CD4-positive, alpha-beta T cell treated with Interleukin-21 for 1 hour (primary cell): ENCODE measurements around the gene GTPBP2.

Experiments used
- DNase-seq: peaks from one replicate; pipeline ENCODE4 v3.0.0-alpha.2; 2020

GTPBP2 gene

GRCh38 chr6:43572015-43572414 is 57.0 kb downstream of the GTPBP2 start:
- no peak for DNase-seq

GRCh38 chr6:43570876-43571441 is 58.1 kb downstream of the GTPBP2 start:
- no peak for DNase-seq
